T47D (cell line): ENCODE results near the gene UXS1.

Experiments
- DNase-seq, 2 experiments: peaks; one replicate each; pipeline versions ENCODE4 v3.0.0 to v3.0.0-alpha.2; 2011 to 2012; ENCODE audit warnings: low read depth in 1 of 2, low spot score in 1 of 2
- JUND ChIP-seq: IDR thresholded peaks from 2 replicates; pipeline ENCODE4 v1.6.1; 2012; ENCODE audit warnings: low read depth
- in situ Hi-C: cut with HindIII; loops from 2 replicates; pipeline ENCODE4 v1.10.0; 2016; ENCODE audit warnings: low sequenced_read_pairs, low pct_unique_long_range_greater_than_20kb

Gene UXS1

GRCh38 chr2:106063181-106063580, 130.9 kb downstream of the UXS1 start:
- DNase-seq: no peak
- TF ChIP-seq JUND: no peak
- in situ Hi-C loops: no loop called here

- DNase-seq: no peak
- TF ChIP-seq JUND: no peak
- in situ Hi-C loops: no loop called here
Observed at GRCh38 chr2:106062627-106063026, 131.5 kb downstream of the UXS1 start.

GRCh38 chr2:106061611-106062349, 132.3 kb downstream of the UXS1 start:
- in situ Hi-C loops: no loop called here
- no peak for DNase-seq
- TF ChIP-seq JUND: no peak

GRCh38 chr2:106059416-106060065, 134.6 kb downstream of the UXS1 start:
- no peak for TF ChIP-seq JUND
- in situ Hi-C loops: no loop called here
- DNase-seq: no peak

- TF ChIP-seq JUND: no peak
- in situ Hi-C loops: no loop called here
- no peak for DNase-seq
Observed at GRCh38 chr2:106058469-106059137, 135.5 kb downstream of the UXS1 start.

GRCh38 chr2:106057206-106057605, 136.9 kb downstream of the UXS1 start:
- no peak for DNase-seq
- no peak for TF ChIP-seq JUND
- in situ Hi-C loops: no loop called here

GRCh38 chr2:106054880-106055655, 139.0 kb downstream of the UXS1 start:
- no peak for TF ChIP-seq JUND
- no peak for DNase-seq
- in situ Hi-C loops: no loop called here

DNA sequence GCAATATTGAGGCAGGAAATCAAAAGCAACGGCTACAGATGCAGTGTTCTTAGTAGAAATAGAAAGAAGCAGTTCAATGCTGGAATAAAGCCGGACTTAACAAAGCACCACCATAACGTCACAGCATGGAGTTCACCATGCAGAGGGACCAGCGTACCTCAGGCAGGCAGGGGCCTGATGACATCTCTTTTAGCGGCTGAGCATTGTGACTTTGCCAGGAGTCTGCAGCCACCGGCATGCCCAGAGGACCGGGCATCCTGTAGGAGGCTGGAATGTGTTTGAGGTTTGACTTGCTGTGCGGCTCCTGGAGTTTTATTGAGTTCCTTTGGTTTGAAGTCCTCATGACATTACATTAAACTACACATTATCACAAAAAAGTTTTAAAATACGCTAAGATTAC, 139.8 kb downstream of the UXS1 start:
- no peak for TF ChIP-seq JUND
- peak in 1 of 2 experiments; percentile 7 for DNase-seq
- in situ Hi-C loops: no loop called here

DNA sequence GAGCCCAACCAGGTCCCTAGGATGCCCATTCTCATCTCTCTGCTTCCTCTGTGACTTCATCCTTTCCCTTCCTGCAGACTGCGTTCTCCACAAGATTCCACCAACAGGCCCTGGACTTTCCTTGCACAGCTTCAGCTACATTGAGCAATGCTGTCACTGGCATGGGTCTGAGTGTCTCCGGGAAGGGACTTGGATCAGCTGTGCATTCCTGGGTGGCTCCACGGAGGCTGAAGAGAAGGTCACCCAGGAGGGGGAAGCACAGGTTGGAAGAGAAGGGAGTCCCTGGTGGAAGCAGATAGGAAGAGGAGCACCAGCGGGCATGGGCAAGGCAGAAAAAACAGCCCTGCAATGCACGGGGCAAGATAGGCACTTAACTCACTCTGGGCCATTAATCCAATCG, 140.5 kb downstream of the UXS1 start:
- in situ Hi-C loops: no loop called here
- no peak for TF ChIP-seq JUND
- no peak for DNase-seq

- in situ Hi-C loops: no loop called here
- no peak for DNase-seq
- no peak for TF ChIP-seq JUND
Observed at GRCh38 chr2:106053116-106053515, 141.0 kb downstream of the UXS1 start.

DNA sequence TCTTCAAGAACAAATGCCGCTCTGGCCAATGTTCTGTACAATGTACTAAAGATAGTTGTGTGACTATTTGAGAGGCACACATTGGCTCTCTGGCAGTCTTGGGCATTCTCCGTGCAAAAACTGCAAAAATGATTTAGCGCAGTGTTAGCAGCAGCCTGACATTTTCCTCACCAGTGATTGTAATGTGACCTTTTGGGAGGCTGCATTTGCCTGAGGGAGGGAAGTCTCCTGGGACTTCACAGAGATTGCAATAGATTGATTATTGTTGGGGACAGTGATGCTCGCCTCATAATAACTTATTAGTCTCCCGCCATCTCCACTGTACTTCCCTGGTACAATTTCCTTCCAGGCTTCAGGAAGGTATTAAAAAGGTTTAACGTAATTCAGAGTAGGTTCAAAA, 149.2 kb downstream of the UXS1 start:
- in situ Hi-C loops: no loop called here
- no peak for TF ChIP-seq JUND

DNA sequence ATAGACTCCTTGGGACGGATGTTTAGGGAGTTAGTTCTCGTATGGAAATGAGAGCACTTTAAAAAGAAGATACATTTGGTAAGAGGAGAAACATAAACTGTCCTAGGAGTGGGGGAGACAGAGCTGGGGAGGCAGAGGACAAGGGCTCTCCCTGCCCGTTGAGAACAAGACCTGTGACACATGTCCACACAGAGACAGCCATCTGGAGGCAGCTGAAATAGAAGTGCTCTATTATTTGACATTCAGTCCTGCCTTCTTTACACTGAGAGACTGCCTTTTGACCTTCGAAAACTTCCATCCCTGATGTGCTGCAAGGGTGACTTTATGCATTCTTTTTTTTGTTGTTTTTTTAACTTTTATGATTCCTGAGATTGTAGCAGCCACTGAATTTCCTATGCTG, 150.1 kb downstream of the UXS1 start:
- no peak for TF ChIP-seq JUND
- in situ Hi-C loops: no loop called here
- no peak for DNase-seq

More for the DNA sequence above, 149.2 kb downstream of the UXS1 start:
- DNase-seq: no peak
